T47D (cell line): ENCODE results near the gene ITPK1.

Source experiments
- DNase-seq, 2 experiments: peaks; one replicate each; pipeline versions ENCODE4 v3.0.0 to v3.0.0-alpha.2; 2011 to 2012; ENCODE audit warnings: low read depth in 1 of 2, low spot score in 1 of 2
- JUND ChIP-seq: IDR thresholded peaks from 2 replicates; pipeline ENCODE4 v1.6.1; 2012; ENCODE audit warnings: low read depth
- in situ Hi-C: cut with HindIII; loops from 2 replicates; pipeline ENCODE4 v1.10.0; 2016; ENCODE audit warnings: low sequenced_read_pairs, low pct_unique_long_range_greater_than_20kb

ITPK1 gene

DNA sequence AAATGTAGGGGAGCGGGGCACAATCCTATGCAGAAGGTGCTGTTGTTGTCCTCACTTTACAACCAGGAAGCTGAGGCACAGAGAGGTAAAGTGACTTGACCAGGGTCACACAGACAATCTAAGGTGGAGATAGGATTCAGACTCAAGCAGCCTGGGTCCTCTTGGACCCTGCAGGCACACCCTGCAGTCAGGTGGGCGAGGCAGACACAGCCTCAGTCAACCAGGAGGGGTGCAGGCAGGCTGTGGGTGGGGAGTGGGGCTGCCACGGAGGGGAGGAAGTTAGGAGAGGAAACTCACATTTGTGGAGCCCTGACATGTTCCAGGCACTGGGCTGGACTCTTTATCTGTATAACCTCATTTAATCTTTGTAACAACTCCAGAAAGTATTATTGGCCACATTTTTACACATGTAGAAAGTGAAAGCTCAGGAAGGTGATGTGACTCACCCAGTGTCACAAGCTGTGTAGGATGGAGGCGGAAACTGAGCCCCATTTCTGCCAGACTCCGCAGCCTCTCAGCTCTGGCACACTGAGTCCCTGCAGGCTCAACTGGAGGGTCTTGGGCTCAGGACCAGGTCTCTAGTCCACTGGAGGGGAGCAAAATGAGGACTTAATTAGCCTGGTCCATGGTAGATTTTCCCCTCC, 217.7 kb downstream of the ITPK1 start:
- DNase-seq, result no peak
- in situ Hi-C loops, result no loop called here
- no peak for TF ChIP-seq JUND

GRCh38 chr14:92895352-92895878, 220.3 kb downstream of the ITPK1 start:
- in situ Hi-C loops, result no loop called here
- TF ChIP-seq JUND, result no peak
- DNase-seq, result no peak

DNA sequence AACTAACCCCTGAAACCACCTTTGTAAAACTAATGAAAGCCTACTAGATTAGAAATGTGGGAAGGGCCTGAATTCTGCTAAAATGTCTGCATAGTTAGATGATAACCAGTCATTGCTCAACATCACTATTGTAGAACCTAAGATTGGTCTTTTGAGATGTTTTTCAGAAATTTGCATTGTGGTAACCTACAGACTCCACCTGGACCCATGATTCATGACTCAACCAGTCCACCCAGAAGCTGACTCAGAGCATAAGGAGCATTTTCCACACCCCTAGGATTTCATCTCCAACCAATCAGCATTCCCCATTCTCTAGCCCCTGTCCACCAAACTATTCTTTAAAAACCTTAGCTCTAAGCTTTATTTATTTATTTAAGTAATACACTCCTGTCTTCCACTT, 223.1 kb downstream of the ITPK1 start:
- in situ Hi-C loops, result no loop called here
- no peak for DNase-seq
- no peak for TF ChIP-seq JUND

GRCh38 chr14:92890830-92891588, 224.7 kb downstream of the ITPK1 start:
- in situ Hi-C loops, result no loop called here
- no peak for DNase-seq
- no peak for TF ChIP-seq JUND

GRCh38 chr14:92888896-92889295, 226.8 kb downstream of the ITPK1 start:
- TF ChIP-seq JUND, result no peak
- in situ Hi-C loops, result no loop called here
- no peak for DNase-seq

DNA sequence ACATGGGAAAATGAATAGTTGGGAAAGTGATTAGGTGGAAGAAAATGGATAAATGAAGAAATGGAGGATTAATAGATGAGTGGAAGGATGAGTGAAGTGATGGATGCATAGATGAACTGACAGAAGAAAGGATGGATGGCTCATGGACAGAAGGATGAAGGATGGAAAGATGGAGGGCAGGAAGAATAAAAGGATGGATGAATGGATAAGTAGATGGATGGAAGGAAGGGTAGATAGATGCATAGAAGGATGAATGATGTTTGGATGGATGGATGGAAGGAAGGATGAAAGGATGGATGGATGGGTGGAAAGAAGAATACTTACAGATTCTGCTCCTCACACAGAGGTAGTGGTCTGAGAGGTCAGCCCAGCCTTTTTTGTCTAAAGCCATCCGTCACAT, 228.6 kb downstream of the ITPK1 start:
- no peak for TF ChIP-seq JUND
- no peak for DNase-seq
- in situ Hi-C loops, result no loop called here
